GM18517 (cell line): Measurements from ENCODE around the gene MAST4.

Experiments
- ATAC-seq: cut with Tn5 transposase; IDR thresholded peaks from one replicate; pipeline ENCODE4 v1.9.1; 2021; ENCODE audit warnings: mild to moderate bottlenecking, moderate library complexity; ENCODE audit not compliant: unreplicated experiment

MAST4 gene

DNA sequence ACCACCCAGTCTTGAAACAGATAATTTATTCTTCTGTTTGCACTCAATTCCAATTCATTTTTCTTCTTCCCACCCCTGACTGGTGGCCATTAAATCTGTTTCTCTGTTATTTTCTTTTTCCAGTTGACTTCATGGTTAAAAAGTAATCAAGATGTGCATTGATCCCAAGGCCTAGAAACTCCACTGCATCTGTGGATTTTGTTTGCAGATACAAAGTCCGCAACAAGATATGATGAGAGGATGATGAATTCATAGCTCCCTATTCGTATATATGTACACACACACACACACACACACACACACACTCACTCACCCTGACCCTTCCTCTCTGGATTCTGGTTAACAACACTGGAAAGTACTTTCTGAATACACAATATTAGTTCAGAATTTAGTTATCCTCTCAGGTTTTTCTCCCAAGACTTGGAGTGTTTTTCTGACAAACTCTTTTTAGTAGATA lies 548.0 kb downstream of the MAST4 start:
- ATAC-seq = no peak

DNA sequence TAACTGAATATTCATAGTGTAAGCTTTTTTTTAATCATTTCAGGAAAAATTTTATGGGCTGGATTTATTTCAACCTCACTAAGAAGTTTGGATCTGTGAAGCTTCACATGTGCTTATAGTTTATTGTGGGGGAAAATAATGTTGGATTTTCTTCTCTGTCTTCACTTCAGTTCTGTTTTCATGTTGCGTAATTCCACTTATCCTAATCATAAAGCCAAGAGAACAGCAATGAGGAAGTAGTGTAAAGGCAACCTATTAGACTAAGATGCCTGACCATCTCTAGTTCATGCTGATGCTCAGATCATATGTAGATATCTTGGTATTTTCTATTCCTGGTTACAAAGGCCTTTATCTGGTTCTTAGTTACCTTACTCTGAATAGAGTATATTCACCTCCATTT lies 550.4 kb downstream of the MAST4 start:
- no peak for ATAC-seq

DNA sequence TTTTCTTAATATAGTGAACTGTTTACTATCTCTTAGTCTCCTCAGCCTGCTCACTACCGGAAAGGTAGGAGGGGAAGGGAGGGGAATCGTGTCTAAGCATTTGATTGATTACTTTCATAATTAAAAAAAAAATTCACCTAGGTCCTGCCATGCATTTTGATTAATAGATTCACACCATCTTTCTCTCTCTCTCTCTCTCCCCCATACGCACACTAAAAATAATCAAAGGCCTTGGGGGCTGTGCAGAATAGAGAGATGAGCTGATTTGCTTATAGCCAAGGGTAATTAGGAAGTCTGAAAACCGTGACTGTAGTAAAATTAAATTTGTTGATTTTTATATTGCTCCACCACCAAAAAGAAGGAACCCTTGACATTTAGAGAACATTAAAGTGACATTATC lies 550.8 kb downstream of the MAST4 start:
- ATAC-seq = no peak

DNA sequence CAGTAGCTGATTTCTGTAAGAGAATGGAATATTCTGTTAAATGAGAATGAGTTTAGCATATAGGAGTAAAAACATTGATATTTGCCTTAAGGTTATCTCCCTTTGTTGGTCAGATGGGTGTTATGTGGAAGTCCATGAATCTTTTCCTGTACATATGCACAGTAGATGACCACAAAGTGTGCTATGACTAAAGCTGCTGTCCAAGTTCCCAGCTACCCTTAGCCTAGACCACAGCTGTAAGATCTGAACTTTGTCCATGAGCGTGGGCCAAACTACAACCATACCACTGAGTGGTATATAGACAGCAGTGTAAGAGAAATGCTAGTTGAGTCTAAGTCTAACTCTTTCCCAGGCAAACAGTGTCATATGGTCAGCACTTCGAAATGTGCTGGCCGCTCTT lies 551.6 kb downstream of the MAST4 start:
- no peak for ATAC-seq

DNA sequence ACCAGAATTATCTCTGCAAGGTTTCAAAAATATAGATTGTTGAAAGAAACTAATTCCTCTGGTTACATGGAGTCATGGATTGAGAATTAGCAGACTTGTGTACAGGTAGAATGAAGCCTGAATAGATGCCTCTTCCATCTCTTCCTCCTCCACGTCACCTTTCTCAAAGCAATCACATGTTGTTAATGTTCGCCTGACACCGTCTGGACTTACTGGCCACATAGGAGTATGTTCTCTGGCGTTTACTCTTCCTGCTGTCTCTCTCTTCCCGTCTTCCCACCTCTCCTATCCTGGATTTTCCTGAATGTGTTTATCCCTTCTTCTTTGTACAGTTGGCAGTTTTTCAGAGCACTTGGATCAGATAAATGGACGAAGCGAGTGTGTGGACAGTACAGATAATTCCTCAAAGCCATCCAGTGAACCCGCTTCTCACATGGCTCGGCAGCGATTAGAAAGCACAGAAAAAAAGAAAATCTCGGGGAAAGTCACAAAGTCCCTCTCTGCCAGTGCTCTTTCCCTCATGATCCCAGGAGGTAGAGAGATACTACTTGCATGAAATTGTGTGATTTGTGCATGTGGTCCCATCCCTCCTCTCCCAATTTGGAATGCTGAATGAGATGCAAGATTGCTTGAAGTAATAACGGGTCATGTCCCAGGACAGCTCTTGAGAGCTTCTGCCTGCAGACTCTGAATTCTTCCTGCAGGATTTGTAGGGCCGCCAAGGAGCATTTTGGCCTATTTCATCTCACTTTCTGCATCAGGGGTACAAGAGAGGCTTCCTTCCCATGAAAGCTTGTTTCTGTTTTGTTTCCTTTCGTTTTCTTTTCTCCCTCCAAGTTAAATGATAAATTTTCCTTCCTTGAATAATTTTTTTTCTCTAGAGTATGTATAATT lies 553.1 kb downstream of the MAST4 start:
- no peak for ATAC-seq

DNA sequence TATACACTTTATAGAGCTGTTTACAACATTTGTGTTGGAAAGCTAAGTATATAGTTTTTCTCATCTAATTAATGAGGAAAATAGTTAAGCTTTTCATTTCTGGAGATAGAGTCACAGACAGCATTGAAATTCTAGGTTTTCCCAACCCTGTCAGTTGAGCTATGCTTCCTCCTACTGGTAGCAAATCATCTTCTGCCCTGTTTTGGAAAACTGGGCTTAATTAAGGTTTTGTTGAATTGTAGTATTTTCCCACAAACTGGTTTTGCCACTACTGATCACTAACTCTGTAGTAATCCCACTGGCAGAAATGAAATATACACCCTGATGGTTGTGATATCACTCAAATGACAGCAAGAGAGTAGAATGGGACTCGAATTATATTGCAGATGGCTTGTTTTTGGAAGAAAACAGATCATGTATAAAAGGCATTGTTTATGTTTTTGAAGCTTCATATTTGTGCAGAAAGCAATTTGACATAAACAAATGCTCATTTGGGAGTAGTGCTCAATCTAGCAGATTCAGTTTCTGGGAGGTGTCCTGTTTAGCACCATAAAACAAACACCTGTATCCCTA lies 553.8 kb downstream of the MAST4 start:
- ATAC-seq = no peak

DNA sequence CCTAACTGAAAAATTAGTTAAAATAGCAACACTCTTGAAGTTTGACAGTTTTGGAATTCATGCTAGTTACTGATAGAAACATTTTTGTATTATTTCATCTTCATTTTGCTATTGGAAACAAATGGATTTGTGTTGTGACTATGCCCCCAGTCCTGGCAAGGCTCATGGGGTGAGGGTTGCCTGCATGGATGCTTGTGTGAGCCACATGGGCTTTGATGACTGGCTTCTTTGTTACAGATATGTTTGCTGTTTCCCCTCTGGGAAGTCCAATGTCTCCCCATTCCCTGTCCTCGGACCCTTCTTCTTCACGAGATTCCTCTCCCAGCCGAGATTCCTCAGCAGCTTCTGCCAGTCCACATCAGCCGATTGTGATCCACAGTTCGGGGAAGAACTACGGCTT lies 556.2 kb downstream of the MAST4 start:
- no peak for ATAC-seq

DNA sequence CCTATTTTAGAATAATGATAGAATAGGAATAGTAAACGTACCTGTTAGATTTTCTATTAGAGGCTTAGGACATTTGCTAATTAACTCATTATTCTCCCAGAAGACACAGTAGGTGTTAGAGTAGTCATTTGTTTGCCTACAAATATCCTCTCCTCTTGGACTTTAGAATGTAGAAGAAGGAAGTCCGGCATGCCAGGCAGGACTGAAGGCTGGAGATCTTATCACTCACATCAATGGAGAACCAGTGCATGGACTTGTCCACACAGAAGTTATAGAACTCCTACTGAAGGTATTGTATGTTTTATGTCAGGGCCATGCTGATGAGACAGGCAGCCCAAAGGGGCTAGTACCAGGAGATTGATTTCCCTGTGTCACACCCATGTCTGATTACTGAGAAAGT lies 557.1 kb downstream of the MAST4 start:
- no peak for ATAC-seq

DNA sequence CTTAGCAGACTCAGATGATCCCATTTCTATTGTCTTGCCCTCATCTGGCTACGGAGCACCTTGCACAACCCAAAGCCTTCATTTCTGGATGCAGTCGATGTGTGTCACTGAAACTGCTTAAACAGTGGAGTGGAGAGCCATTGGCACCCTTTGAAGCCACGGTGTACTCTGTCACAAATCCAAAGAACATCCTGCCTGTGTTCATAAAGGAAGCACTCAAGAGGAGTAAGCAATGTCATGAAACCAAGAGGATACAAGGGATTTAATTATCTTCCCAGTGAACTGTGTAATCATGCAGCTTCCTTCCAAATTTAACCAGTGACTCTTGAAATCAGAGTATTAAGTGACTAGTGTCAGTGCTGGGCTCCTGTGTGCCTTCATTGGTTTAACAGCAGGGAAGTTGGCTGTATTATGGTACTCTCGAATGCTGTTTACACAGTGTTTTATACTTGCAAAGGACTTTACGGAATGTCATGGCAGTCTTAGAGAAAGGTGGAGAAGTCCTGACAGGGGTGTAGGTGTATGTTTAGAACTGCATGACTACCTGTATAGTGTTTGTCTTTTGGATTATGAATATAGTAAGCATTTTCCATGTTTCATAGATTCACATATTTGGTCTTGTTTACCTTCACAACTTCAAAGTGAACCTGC lies 558.5 kb downstream of the MAST4 start:
- ATAC-seq = no peak

DNA sequence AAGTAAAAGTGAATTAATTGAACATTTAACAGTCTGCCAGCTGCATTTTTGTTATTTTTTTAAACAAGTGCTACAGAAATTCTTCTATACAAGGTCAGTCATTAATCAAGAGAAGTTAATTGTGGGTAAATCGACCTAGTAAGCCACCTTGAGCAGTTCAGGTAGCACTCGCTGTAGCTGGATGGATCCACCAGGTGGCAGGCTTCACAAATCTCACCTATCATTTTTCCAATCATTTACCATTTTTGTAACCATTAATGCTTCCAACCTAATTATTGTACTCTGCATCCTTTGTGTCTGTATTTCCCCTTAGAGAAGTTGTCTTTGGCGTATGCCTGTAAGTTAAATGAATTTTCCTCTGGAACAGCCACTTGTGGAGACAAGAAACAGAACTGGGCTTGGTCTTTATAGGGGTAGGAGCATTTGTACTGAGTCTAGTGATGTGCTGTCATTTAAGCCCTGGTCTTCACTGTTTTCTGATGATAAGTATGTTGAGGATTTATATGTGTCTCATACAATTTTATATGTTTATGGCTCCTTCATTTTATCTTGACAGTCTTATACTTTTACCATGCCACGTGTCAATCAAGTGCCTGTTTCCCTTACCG lies 560.9 kb downstream of the MAST4 start:
- peak; percentile 63 for ATAC-seq

DNA sequence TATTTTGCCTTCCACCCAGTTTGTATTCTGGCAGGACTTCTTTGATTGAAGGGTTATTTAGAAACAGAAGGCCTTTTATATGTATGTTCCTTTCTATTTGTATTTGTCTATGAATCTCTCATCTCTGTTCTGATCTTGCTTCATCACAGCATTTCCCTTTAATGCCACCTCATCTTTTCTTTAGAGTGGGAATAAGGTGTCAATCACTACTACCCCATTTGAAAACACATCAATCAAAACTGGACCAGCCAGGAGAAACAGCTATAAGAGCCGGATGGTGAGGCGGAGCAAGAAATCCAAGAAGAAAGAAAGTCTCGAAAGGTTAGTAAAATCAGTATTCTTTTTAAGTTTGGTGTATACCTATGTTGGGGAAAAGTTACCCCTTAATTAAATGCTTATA lies 564.1 kb downstream of the MAST4 start:
- no peak for ATAC-seq

DNA sequence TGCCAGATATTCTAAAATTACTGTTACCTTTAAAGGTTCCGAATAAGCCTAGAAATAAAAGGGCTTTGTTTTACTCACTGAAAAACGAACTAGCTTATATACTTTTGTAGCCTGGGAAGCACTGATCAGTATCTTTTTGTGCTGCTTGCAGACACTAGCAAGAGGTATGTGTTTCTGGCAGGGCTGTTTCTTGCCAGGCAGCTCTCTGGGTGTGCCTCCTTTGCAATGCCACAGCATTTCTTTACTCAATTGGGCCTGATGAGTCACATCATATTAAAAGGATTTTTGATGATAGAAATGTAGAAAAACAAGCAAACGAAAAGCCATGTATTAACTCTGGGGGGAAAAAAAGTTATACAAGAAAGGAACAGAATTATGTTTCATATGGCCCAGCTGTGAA lies 564.8 kb downstream of the MAST4 start:
- ATAC-seq = no peak

DNA sequence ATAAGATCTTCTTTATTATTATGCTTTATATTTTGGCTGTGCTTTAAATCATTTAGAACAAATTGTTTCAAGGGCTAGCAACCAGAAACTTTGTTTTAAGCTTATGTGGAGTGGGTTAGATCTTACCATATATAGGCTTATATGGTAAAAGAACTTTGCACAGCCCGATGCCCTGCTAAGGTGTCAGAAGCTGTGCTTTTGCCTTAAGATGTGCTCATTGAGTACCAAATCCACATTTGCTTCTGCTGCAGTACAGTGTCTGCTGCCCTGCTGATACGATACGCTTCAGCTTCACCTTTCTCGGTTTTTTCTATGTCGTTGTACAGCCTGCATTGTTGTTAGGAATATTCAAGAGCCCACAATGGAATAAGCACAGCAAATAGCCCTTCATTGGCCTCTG lies 565.6 kb downstream of the MAST4 start:
- ATAC-seq = no peak

DNA sequence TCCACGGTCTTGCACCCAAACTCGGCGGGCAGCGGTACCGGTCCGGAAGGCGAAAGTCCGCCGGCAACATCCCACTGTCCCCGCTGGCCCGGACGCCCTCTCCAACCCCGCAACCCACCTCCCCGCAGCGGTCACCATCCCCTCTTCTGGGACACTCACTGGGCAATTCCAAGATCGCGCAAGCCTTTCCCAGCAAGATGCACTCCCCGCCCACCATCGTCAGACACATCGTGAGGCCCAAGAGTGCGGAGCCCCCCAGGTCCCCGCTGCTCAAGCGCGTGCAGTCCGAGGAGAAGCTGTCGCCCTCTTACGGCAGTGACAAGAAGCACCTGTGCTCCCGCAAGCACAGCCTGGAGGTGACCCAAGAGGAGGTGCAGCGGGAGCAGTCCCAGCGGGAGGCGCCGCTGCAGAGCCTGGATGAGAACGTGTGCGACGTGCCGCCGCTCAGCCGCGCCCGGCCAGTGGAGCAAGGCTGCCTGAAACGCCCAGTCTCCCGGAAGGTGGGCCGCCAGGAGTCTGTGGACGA lies 567.1 kb downstream of the MAST4 start:
- no peak for ATAC-seq

DNA sequence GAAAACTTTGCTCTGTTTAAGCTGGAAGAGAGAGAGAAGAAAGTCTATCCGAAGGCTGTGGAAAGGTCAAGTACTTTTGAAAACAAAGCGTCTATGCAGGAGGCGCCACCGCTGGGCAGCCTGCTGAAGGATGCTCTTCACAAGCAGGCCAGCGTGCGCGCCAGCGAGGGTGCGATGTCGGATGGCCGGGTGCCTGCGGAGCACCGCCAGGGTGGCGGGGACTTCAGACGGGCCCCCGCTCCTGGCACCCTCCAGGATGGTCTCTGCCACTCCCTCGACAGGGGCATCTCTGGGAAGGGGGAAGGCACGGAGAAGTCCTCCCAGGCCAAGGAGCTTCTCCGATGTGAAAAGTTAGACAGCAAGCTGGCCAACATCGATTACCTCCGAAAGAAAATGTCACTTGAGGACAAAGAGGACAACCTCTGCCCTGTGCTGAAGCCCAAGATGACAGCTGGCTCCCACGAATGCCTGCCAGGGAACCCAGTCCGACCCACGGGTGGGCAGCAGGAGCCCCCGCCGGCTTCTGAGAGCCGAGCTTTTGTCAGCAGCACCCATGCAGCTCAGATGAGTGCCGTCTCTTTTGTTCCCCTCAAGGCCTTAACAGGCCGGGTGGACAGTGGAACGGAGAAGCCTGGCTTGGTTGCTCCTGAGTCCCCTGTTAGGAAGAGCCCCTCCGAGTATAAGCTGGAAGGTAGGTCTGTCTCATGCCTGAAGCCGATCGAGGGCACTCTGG lies 567.8 kb downstream of the MAST4 start:
- no peak for ATAC-seq

DNA sequence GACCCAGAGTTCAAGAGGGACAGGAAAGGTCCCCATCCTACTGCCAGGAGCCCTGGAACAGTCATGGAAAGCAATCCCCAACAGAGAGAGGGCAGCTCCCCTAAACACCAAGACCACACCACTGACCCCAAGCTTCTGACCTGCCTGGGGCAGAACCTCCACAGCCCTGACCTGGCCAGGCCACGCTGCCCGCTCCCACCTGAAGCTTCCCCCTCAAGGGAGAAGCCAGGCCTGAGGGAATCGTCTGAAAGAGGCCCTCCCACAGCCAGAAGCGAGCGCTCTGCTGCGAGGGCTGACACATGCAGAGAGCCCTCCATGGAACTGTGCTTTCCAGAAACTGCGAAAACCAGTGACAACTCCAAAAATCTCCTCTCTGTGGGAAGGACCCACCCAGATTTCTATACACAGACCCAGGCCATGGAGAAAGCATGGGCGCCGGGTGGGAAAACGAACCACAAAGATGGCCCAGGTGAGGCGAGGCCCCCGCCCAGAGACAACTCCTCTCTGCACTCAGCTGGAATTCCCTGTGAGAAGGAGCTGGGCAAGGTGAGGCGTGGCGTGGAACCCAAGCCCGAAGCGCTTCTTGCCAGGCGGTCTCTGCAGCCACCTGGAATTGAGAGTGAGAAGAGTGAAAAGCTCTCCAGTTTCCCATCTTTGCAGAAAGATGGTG lies 568.8 kb downstream of the MAST4 start:
- ATAC-seq = no peak

DNA sequence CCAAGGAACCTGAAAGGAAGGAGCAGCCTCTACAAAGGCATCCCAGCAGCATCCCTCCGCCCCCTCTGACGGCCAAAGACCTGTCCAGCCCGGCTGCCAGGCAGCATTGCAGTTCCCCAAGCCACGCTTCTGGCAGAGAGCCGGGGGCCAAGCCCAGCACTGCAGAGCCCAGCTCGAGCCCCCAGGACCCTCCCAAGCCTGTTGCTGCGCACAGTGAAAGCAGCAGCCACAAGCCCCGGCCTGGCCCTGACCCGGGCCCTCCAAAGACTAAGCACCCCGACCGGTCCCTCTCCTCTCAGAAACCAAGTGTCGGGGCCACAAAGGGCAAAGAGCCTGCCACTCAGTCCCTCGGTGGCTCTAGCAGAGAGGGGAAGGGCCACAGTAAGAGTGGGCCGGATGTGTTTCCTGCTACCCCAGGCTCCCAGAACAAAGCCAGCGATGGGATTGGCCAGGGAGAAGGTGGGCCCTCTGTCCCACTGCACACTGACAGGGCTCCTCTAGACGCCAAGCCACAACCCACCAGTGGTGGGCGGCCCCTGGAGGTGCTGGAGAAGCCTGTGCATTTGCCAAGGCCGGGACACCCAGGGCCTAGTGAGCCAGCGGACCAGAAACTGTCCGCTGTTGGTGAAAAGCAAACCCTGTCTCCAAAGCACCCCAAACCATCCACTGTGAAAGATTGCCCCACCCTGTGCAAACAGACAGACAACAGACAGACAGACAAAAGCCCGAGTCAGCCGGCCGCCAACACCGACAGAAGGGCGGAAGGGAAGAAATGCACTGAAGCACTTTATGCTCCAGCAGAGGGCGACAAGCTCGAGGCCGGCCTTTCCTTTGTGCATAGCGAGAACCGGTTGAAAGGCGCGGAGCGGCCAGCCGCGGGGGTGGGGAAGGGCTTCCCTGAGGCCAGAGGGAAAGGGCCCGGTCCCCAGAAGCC lies 569.6 kb downstream of the MAST4 start:
- peak; percentile 87 for ATAC-seq

DNA sequence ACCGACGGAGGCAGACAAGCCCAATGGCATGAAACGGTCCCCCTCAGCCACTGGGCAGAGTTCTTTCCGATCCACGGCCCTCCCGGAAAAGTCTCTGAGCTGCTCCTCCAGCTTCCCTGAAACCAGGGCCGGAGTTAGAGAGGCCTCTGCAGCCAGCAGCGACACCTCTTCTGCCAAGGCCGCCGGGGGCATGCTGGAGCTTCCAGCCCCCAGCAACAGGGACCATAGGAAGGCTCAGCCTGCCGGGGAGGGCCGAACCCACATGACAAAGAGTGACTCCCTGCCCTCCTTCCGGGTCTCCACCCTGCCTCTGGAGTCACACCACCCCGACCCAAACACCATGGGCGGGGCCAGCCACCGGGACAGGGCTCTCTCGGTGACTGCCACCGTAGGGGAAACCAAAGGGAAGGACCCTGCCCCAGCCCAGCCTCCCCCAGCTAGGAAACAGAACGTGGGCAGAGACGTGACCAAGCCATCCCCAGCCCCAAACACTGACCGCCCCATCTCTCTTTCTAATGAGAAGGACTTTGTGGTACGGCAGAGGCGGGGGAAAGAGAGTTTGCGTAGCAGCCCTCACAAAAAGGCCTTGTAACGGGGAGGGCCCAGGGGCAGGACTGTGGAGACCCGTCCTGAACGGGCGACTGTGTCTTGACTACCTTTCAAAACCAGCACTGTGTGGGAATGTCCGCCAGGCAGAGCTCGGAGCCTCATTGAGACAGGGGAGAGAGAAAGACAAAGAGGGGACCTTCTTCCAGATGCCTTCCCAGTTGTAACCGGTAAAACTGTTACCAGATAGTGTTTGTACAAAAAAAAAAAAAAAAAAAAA lies 570.5 kb downstream of the MAST4 start:
- peak; percentile 42 for ATAC-seq
